Body of pancreas (tissue), 4 donors: Measurements from ENCODE around the gene CDH15.

ENCODE experiments used
- POLR2A ChIP-seq, 3 donors: fragments of 450-650 bp; IDR thresholded peaks; one replicate each; pipeline ENCODE4 v1.6.1; 2016; ENCODE audit warnings: antibody characterized with exemption in 3 of 3, mild to moderate bottlenecking in 2 of 3
- TF ChIP-seq, protein P1 (sequence below), 7 experiments: fragments of 450-650 bp in 4 of 7; fragments of 200-600 bp in 3 of 7; sonication (generic) in 3 of 7; IDR thresholded peaks; one replicate each; pipeline ENCODE4 v1.5.1; 2016 to 2019; ENCODE audit warnings: antibody characterized with exemption in 7 of 7

DNA sequence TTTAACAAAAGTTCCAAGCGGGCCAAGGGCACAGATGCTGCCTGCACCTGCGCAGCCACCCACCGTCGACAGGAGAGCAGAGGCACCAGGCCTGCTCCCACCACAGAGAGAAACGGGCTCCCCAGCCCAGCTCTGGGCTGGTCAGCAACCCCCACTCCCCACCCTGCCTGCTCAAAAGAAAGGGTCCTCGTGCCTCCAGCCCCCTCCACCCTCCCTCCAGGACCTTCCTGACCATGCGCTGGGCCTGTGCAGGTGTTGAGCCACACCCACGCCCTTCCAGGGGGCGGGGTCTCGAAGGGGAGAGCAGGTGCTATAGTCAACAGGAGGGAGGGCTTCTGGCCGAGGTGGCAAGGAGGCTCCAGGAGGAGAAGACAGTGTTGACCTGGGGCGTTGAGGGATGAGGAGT, 71.2 kb downstream of the CDH15 start:
- no peak for TF ChIP-seq POLR2A (IDR thresholded peaks at IDR 0.05)
- TF ChIP-seq, protein P1, sequence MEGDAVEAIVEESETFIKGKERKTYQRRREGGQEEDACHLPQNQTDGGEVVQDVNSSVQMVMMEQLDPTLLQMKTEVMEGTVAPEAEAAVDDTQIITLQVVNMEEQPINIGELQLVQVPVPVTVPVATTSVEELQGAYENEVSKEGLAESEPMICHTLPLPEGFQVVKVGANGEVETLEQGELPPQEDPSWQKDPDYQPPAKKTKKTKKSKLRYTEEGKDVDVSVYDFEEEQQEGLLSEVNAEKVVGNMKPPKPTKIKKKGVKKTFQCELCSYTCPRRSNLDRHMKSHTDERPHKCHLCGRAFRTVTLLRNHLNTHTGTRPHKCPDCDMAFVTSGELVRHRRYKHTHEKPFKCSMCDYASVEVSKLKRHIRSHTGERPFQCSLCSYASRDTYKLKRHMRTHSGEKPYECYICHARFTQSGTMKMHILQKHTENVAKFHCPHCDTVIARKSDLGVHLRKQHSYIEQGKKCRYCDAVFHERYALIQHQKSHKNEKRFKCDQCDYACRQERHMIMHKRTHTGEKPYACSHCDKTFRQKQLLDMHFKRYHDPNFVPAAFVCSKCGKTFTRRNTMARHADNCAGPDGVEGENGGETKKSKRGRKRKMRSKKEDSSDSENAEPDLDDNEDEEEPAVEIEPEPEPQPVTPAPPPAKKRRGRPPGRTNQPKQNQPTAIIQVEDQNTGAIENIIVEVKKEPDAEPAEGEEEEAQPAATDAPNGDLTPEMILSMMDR (IDR thresholded peaks at IDR 0.05) = no peak
